HEK293T (cell line): Measurements from ENCODE around the gene ID1.

Source experiments
- FOXA1 ChIP-seq: fragments of 450-650 bp; IDR thresholded peaks from 2 replicates; pipeline ENCODE4 v1.6.1; 2016; ENCODE audit warnings: mild to moderate bottlenecking
- FOXK2 ChIP-seq: fragments of 450-650 bp; IDR thresholded peaks from 2 replicates; pipeline ENCODE4 v1.6.1; 2016; ENCODE audit warnings: mild to moderate bottlenecking
- HDGF ChIP-seq: fragments of 450-650 bp; IDR thresholded peaks from 2 replicates; pipeline ENCODE4 v1.6.1; 2017; ENCODE audit warnings: antibody characterized with exemption, borderline replicate concordance
- NFRKB ChIP-seq: fragments of 450-650 bp; IDR thresholded peaks from 2 replicates; pipeline ENCODE4 v1.6.1; 2016; ENCODE audit warnings: mild to moderate bottlenecking, moderate library complexity
- SP1 ChIP-seq: fragments of 450-650 bp; IDR thresholded peaks from 2 replicates; pipeline ENCODE4 v1.6.1; 2017
- SUZ12 ChIP-seq: fragments of 450-650 bp; IDR thresholded peaks from 2 replicates; pipeline ENCODE4 v1.6.1; 2016; ENCODE audit warnings: mild to moderate bottlenecking
- TARDBP ChIP-seq: fragments of 450-650 bp; IDR thresholded peaks from 2 replicates; pipeline ENCODE4 v1.6.1; 2016

DNA sequence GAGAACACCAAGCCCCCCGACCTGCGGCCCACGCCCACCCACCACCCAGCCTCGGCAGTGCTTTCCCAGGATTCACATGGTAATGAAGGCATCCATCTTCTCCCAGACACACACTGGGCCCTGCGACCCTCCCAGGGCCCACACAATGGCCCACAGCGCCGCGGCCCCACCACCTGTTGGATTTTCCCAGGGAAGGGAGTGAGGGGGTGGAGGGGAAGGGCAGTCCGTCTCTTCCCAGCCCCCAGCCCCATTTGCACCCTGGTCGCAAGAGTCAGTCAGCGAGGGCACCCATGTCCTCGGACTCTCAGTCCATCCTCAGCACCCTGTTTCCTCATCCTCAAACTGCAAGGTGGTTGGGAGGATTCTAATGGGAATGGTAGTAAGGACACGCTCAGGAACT lies 23.7 kb upstream of the ID1 start:
- TF ChIP-seq NFRKB, result no peak
- TF ChIP-seq HDGF, result no peak
- TF ChIP-seq FOXK2, result no peak
- TF ChIP-seq SUZ12, result no peak
- TF ChIP-seq SP1, result no peak
- no peak for TF ChIP-seq TARDBP
- no peak for TF ChIP-seq FOXA1
